SJSA1 (cell line): ENCODE results near the gene CHST11. TPM values are rescaled to one million over a fixed set of nuclear protein-coding genes. Genes with fewer than 3 reads are reported as not detected.

Experiments
- DNase-seq, 2 experiments: peaks; one replicate each; pipeline ENCODE4 v3.0.0-alpha.2; 2015 to 2020; ENCODE audit warnings: low spot score in 2 of 2, low read depth in 1 of 2
- H3K27ac ChIP-seq: fragments of 250-450 bp; sonication (Bioruptor Pico); 2 replicates; pipeline ENCODE4 v1.5.1; 2020; ENCODE audit warnings: mild to moderate bottlenecking, moderate library complexity
- H3K27me3 ChIP-seq: fragments of 250-450 bp; sonication (Bioruptor Pico); replicated peaks from 2 replicates; pipeline ENCODE4 v1.5.1; 2020; ENCODE audit warnings: mild to moderate bottlenecking, moderate library complexity
- H3K36me3 ChIP-seq: fragments of 250-450 bp; sonication (Bioruptor Pico); 2 replicates; pipeline ENCODE4 v1.5.1; 2020; ENCODE audit warnings: mild to moderate bottlenecking
- H3K4me1 ChIP-seq: fragments of 250-450 bp; sonication (Bioruptor Pico); replicated peaks from 2 replicates; pipeline ENCODE4 v1.6.1; 2021; ENCODE audit warnings: mild to moderate bottlenecking
- H3K4me3 ChIP-seq: fragments of 250-450 bp; sonication (Bioruptor Pico); 2 replicates; pipeline ENCODE4 v1.5.1; 2020; ENCODE audit warnings: mild to moderate bottlenecking
- H3K9me3 ChIP-seq: fragments of 250-450 bp; sonication (Bioruptor Pico); replicated peaks from 2 replicates; pipeline ENCODE4 v1.5.1; 2020; ENCODE audit warnings: mild to moderate bottlenecking
- total RNA-seq: library from RNA; depleted of rRNA; stranded (reverse); fragments of >200 nt; shearing (Covaris generic); gene quantifications from 2 replicates; pipeline ENCODE4 v1.2.3, GENCODE V29; 2014

The CHST11 gene
- total RNA-seq, 1 experiment from 2014 or later: 0.71 TPM

DNA sequence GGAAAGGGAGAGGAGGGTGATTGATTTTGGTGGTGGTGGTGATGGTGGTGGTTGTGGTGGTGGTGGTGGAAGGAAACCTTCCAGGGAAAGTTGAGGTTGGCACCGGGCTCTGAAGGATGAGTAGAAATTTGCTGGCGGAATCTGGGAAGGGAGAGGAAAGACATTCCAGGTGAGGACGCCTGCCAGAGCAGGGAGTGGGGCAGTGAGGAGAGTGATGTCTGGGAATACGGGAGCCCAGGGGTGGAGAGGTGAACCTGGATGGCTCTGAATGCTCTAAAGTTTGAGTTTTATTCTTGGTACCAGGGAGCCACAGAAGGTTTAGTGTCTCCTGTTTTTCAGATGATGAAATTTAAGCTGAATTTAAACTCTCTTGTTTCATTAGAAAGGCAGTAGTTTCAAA, 16.0 kb downstream of the CHST11 start:
- no peak for DNase-seq
- no peak overlapping the region for H3K27ac ChIP-seq
- no peaks in the 10 kb centered on the region for H3K4me1 ChIP-seq
- no peaks in the 10 kb centered on the region for H3K9me3 ChIP-seq
- no peaks in the 10 kb centered on the region for H3K27me3 ChIP-seq
- no peak overlapping the region for H3K4me3 ChIP-seq
- no peaks in the 10 kb centered on the region for H3K36me3 ChIP-seq

DNA sequence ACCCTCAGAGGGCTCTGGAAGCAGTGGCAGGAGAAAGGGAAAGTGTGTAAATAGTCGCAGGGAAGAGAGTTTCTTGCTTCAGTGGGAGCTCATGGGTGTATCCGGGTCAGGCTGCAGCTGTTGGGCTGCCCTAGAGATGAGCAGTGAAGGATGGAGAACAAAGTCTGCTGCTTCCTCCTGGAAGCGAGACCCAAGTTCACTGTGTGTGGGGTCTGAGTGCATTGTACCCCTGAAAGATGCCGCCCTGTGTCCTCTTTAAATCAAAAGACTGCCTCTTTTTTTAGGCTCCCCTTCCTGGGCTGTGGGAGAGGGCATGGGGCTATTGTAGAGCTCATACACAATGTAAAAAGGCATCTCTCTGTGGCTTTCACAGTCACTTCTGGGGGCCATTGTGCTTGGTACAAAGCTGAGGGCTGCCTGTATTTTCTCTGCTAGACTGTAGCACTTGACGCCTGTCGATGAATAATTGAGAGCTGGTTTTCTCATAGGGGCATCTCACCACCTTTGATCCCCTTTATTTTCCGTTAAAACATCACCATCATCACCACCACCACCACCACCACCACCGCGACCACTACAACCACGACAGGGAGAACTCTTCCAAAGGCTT, 16.7 kb downstream of the CHST11 start:
- no peak overlapping the region for H3K4me3 ChIP-seq
- no peak for DNase-seq
- H3K27me3 ChIP-seq: no peaks in the 10 kb centered on the region
- no peaks in the 10 kb centered on the region for H3K9me3 ChIP-seq
- H3K4me1 ChIP-seq: no peaks in the 10 kb centered on the region
- H3K36me3 ChIP-seq: no peaks in the 10 kb centered on the region
- no peak overlapping the region for H3K27ac ChIP-seq

- H3K27ac ChIP-seq: no peak overlapping the region
- H3K4me1 ChIP-seq: no peaks in the 10 kb centered on the region
- no peaks in the 10 kb centered on the region for H3K9me3 ChIP-seq
- H3K27me3 ChIP-seq: no peaks in the 10 kb centered on the region
- H3K36me3 ChIP-seq: no peaks in the 10 kb centered on the region
- no peak for DNase-seq
- H3K4me3 ChIP-seq: no peak overlapping the region
Observed at GRCh38 chr12:104475271-104475670, 18.5 kb downstream of the CHST11 start.

DNA sequence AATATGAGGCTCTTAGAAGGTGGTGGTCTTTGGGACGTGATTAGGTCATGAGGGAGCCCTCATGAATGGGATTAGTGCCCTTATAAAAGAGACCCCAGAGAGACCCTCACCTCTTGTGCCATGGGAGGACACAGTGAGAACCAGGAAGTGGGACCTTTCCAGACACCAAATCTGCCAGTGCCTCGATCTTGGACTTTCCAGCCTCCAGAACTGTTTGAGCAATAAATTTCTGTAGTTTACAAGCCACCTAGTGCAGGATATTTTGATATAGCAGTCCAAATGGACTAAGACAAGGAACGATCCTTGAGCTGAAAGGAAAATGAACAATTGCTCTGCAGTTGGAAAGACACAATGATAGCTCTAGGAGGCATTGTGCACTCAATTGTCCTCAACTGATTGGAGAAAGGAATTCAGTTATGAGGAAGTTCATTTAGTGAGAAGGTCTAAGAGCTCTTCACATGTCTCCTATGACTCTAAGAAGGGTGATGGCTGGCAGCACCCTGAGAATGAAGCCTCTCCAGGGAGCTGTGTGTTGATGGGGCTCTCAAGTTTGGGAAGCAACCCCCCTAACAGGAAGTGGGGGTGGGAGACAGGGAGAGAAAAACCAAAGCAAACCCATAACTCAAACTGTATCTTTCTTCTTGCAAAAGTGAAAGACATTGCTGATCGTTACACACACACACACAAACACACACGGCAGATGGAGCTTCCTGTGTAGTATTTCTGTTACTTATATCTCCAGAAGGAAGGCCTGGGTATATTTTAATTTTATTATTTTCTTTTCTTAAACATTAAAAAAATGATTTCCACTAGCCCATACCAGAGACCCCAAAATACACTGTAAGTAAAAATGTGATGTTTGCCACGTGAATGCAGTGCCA, 21.0 kb downstream of the CHST11 start:
- no peaks in the 10 kb centered on the region for H3K36me3 ChIP-seq
- H3K9me3 ChIP-seq: no peaks in the 10 kb centered on the region
- no peaks in the 10 kb centered on the region for H3K27me3 ChIP-seq
- DNase-seq: no peak
- no peaks in the 10 kb centered on the region for H3K4me1 ChIP-seq
- no peak overlapping the region for H3K4me3 ChIP-seq
- H3K27ac ChIP-seq: no peak overlapping the region

DNA sequence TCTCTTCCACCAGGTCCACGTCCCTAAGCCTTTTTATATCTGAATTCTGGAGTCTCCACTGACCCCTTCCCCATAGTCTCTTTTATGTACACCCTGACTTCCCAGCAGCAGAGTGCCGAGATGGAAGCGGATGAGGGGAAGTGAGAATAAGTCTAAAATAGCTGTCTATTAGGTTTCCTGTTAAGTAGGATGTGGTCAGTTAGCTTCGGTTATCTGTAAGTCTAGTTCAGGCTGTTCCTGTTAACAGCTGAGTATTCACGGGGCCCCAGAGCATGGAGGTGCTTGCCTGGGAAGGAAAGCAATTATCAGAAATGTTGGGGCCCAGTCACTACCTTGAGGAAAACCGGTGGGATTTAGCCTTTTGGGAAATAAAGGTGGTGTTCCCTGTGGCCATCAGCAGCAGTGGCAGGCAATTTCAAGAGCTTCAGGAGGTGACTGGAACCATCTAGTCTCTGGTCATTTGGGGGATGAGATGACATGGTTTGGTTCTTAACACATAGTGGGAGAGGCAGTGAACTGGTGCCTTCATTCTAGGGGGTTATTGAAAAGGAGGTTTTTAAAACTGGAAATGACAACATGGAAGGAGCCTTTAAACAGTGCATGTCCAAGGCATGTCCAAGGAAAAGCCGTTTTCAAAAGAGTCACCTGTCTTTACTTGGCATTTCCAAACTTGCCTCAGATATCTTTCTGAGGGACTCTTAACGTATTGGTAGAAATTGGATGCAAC, 21.8 kb downstream of the CHST11 start:
- Histone ChIP-seq H3K4me1 (no peaks in the 10 kb centered on the region), H3K36me3 (no peaks in the 10 kb centered on the region), H3K4me3 (no peak overlapping the region), H3K27me3 (no peaks in the 10 kb centered on the region), H3K27ac (no peak overlapping the region), H3K9me3 (no peaks in the 10 kb centered on the region)
- no peak for DNase-seq

DNA sequence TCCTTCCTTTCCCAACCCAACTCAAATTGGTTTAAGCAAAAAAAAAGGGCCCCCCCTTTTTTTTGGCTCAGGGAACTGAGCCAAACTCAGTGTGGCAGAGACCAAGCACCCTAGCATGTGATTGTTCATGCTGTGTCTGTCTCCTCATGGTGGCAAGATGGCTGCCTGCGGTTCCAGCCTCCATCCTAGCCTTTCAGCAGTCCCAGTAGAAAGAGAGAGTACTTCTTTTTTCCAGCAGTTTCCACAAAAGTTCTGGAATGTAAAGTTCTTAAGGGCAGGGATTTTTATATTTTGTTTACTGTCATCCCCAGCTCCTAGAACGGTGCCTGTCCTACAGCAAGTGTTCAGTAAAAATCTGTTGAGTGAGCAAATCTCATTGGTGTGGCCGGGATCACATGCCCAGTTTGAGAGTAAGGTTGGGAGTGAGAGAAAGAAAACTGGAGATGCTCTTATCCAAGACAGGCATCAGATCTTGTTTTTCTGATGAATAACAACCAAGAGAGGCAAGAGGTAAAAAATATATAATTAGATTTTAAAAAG, 22.4 kb downstream of the CHST11 start:
- Histone ChIP-seq H3K27ac (no peak overlapping the region), H3K27me3 (no peaks in the 10 kb centered on the region)
- DNase-seq: no peak

DNA sequence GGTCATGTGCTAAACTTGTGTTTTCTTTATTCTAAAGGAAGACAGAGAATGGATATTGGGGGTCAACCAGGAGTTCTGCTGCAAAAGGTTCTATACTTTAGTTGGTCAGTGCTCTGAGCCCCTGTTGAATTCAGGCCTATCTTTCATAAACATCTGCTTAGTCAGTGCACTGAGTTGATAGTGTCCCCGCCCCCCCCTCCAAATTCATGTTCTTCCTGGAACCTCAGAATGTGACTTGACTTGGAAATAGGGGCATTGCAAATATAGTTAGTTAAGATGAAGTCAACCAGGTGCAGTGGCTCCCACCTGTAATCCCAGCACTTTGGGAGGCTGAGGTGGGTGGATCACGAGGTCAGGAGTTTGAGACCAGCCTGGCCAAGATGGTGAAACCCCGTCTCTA, 23.3 kb downstream of the CHST11 start:
- Histone ChIP-seq H3K4me1 (no peaks in the 10 kb centered on the region), H3K27me3 (no peaks in the 10 kb centered on the region), H3K4me3 (no peak overlapping the region), H3K27ac (no peak overlapping the region), H3K36me3 (no peaks in the 10 kb centered on the region), H3K9me3 (no peaks in the 10 kb centered on the region)
- no peak for DNase-seq

More for the DNA sequence above, 22.4 kb downstream of the CHST11 start:
- no peaks in the 10 kb centered on the region for H3K4me1 ChIP-seq
- no peaks in the 10 kb centered on the region for H3K9me3 ChIP-seq
- no peaks in the 10 kb centered on the region for H3K36me3 ChIP-seq
- H3K4me3 ChIP-seq: no peak overlapping the region

GRCh38 chr12:104480826-104481440, 24.2 kb downstream of the CHST11 start:
- H3K4me3 ChIP-seq: no peak overlapping the region
- no peaks in the 10 kb centered on the region for H3K36me3 ChIP-seq
- H3K27ac ChIP-seq: no peak overlapping the region
- no peaks in the 10 kb centered on the region for H3K9me3 ChIP-seq
- no peaks in the 10 kb centered on the region for H3K4me1 ChIP-seq
- DNase-seq: no peak
- H3K27me3 ChIP-seq: no peaks in the 10 kb centered on the region

DNA sequence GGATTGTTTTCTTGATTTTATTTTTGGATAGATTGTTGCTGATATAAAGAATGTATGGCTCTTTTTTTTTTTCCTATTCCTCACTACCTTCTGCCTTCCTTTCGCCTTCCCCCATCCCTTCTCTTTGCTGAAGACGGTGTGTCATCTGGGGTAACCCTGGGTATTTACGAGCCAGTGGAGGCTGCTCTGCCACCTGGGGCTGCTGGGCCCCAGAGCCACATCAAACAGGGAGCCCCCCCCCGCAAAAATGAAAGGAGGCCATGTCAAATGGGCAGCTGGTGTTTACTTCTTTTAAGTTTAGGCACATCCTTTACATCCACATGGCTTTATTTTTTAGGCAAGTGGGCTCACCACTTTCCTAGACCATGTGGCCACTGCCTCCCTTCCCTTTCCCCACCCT, 25.4 kb downstream of the CHST11 start:
- H3K4me3 ChIP-seq: no peak overlapping the region
- H3K36me3 ChIP-seq: no peaks in the 10 kb centered on the region
- H3K27me3 ChIP-seq: no peaks in the 10 kb centered on the region
- H3K9me3 ChIP-seq: no peaks in the 10 kb centered on the region
- H3K27ac ChIP-seq: no peak overlapping the region
- DNase-seq: no peak
- no peaks in the 10 kb centered on the region for H3K4me1 ChIP-seq

DNA sequence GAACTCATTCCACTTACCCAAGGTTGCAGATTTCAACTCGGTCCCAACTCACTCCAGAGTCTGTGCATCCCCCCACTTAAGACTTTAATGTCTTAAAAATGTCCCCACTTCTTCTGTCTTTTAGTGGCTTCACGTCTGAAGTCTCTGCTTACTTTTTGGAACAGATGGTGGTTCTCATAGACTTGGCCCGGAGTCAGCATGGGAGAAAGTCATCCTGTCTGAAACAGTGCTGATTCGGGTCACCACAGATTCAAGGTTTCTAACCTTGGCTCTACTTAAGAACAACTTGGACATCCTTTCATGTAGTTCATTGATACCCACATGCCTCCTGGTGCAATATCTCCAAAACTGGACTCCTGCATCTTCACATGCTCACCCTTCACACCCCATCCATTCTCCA, 26.0 kb downstream of the CHST11 start:
- no peak for DNase-seq
- no peak overlapping the region for H3K27ac ChIP-seq
- H3K36me3 ChIP-seq: no peaks in the 10 kb centered on the region
- H3K4me1 ChIP-seq: no peaks in the 10 kb centered on the region
- H3K9me3 ChIP-seq: no peaks in the 10 kb centered on the region
- no peaks in the 10 kb centered on the region for H3K27me3 ChIP-seq
- no peak overlapping the region for H3K4me3 ChIP-seq

DNA sequence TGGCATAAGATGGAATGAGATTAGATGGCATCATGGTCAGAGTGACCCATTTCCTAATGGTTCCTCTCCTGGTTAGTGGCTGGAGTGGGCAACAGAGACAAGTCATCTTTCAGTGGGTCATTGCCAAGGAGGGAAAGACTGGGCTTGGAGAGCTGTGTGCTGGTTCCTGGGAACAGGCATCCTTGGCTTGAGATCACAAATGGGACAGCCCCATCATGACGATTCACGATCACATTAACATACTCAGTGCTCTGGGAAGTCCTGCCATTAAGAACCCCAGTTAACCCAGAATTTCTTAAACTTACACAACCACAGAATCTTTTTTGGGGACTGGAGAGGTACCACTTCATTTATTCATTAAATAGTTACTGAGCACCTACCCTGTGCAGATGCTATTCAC, 27.3 kb downstream of the CHST11 start:
- no peak for DNase-seq
- no peaks in the 10 kb centered on the region for H3K27me3 ChIP-seq
- no peak overlapping the region for H3K27ac ChIP-seq
- H3K4me3 ChIP-seq: no peak overlapping the region
- no peaks in the 10 kb centered on the region for H3K9me3 ChIP-seq
- H3K4me1 ChIP-seq: no peaks in the 10 kb centered on the region
- no peaks in the 10 kb centered on the region for H3K36me3 ChIP-seq

- Histone ChIP-seq H3K27ac (no peak overlapping the region), H3K4me1 (no peaks in the 10 kb centered on the region), H3K9me3 (no peaks in the 10 kb centered on the region), H3K27me3 (no peaks in the 10 kb centered on the region), H3K36me3 (no peaks in the 10 kb centered on the region), H3K4me3 (no peak overlapping the region)
- DNase-seq: no peak
Observed at GRCh38 chr12:104485651-104486362, 29.1 kb downstream of the CHST11 start.

GRCh38 chr12:104486363-104486750, 29.6 kb downstream of the CHST11 start:
- no peak overlapping the region for H3K4me3 ChIP-seq
- H3K27me3 ChIP-seq: no peaks in the 10 kb centered on the region
- no peaks in the 10 kb centered on the region for H3K36me3 ChIP-seq
- H3K9me3 ChIP-seq: no peaks in the 10 kb centered on the region
- no peaks in the 10 kb centered on the region for H3K4me1 ChIP-seq
- no peak overlapping the region for H3K27ac ChIP-seq
- no peak for DNase-seq
